Measurements from ENCODE around the gene GFY. TPM values are rescaled to one million over a fixed set of nuclear protein-coding genes. Genes with fewer than 3 reads are reported as not detected.

The GFY gene
- total and polyA plus RNA-seq, 10 of the 15 experiments (the other 5 are each of a cell fraction or from before 2014, with no cell fraction given), result 0.05 TPM; not detected in 9

DNA sequence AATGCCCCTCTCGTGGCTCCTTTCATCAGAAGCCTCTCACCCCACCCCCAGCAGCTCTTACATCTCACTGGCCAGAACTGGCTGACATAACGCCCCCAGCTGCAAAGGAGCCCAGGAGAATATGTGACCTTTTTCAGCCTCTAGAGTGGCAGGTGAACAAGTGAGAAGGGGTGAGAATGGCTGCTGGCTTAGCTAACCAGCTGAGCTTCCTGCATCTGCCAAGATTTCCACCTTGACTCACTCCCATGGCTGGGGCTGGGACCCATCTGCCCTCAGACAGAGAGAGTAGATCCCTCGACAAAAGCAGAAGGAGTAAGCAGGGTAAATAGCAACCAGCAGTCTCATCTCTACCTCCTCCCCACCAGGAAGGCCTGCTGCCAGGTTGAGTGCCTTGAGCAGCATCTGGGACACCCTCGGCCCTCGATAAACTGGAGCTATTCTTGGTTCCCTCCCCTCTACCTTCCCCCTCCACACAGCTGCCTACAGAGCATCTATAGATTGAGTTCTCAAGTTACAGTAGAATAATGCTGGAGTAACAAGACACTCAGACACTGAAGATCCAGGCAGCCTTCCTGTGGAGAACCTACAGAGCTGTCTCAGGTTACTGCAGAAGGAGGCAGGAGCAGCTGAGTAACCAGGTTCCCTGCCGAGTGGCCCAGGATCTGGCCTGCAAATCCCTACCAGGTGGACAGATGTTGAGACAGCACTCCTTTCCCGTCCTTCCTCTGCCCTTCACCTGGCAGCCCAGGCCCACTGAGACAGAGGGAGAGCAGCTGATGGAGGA is 21.6 kb upstream of the GFY start:
- POLR2A ChIA-PET, result interaction anchor here (0.6 to 1.5 kb wide), 3 partner anchors 14 to 584 kb away, joined by 4 to 6 read pairs (median 5); partner anchors contain the start of gene PIH1D1
- no peak for FAIRE-seq
- intact Hi-C loops (cut with micrococcal nuclease; ENCODE audit: unreplicated experiment), result no loop called here
- SMC1A ChIA-PET (ENCODE audit: uncharacterized antibody, unreplicated experiment), result interaction anchor here (0.9 to 2.0 kb wide), 3 partner anchors 12 to 22 kb away, joined by 3 to 11 read pairs (median 7); partner anchors contain the start of gene GFY
- 35% methylated on average over 7 of the region's 7 CpGs for WGBS (ENCODE audit: insufficient coverage, insufficient replicate concordance, low lambda C conversion rate, missing lambda C conversion rate)
- in situ Hi-C loops (cut with MboI), result no loop called here
- H2AFZ ChIP-seq (ENCODE audit: control insufficient read depth, low read depth, low read length), result peak overlapping the region; percentile 35
- peak; percentile 70 for ATAC-seq
- H3K36me3 ChIP-seq (ENCODE audit: control insufficient read depth in 2 of 2, insufficient read depth in 2 of 2, low read length in 1 of 2), result no peaks in the 10 kb centered on the region
- RAD21 ChIA-PET (ENCODE audit: unreplicated experiment), result interaction anchor here (0.7 to 1.8 kb wide), 6 partner anchors 10 to 66 kb away, joined by 3 to 5 read pairs (median 4); no protein-coding TSS in a partner anchor
- CTCF ChIA-PET, result interaction anchor here (0.6 to 2.9 kb wide), 10 partner anchors 8 to 78 kb away, joined by 3 to 7 read pairs (median 4); no protein-coding TSS in a partner anchor
- H3K9ac ChIP-seq (ENCODE audit: control insufficient read depth, insufficient read depth, low read length), result no peak overlapping the region
- DNase-seq (ENCODE audit: low read depth, low spot score), result no peak
- H3K4me1 ChIP-seq (ENCODE audit: control insufficient read depth, insufficient read depth, low read length), result peaks cover 6% of the 10 kb centered on the region
- TF ChIP-seq, protein P1, sequence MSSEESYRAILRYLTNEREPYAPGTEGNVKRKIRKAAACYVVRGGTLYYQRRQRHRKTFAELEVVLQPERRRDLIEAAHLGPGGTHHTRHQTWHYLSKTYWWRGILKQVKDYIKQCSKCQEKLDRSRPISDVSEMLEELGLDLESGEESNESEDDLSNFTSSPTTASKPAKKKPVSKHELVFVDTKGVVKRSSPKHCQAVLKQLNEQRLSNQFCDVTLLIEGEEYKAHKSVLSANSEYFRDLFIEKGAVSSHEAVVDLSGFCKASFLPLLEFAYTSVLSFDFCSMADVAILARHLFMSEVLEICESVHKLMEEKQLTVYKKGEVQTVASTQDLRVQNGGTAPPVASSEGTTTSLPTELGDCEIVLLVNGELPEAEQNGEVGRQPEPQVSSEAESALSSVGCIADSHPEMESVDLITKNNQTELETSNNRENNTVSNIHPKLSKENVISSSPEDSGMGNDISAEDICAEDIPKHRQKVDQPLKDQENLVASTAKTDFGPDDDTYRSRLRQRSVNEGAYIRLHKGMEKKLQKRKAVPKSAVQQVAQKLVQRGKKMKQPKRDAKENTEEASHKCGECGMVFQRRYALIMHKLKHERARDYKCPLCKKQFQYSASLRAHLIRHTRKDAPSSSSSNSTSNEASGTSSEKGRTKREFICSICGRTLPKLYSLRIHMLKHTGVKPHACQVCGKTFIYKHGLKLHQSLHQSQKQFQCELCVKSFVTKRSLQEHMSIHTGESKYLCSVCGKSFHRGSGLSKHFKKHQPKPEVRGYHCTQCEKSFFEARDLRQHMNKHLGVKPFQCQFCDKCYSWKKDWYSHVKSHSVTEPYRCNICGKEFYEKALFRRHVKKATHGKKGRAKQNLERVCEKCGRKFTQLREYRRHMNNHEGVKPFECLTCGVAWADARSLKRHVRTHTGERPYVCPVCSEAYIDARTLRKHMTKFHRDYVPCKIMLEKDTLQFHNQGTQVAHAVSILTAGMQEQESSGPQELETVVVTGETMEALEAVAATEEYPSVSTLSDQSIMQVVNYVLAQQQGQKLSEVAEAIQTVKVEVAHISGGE (CRISPR knock-in tag; IDR thresholded peaks at IDR 0.05), result no peak
- TF ChIP-seq, protein P2, sequence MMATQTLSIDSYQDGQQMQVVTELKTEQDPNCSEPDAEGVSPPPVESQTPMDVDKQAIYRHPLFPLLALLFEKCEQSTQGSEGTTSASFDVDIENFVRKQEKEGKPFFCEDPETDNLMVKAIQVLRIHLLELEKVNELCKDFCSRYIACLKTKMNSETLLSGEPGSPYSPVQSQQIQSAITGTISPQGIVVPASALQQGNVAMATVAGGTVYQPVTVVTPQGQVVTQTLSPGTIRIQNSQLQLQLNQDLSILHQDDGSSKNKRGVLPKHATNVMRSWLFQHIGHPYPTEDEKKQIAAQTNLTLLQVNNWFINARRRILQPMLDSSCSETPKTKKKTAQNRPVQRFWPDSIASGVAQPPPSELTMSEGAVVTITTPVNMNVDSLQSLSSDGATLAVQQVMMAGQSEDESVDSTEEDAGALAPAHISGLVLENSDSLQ (IDR thresholded peaks at IDR 0.05), result peak; percentile 52; the same call in 1 of the 2 replicates
- no peaks in the 10 kb centered on the region for H4K20me1 ChIP-seq (ENCODE audit: control insufficient read depth, insufficient read depth)
- no peak overlapping the region for H3K4me3 ChIP-seq
- H3K27me3 ChIP-seq (replicated peaks in 1 of 2; ENCODE audit: control insufficient read depth in 2 of 2, insufficient read depth in 2 of 2, low read length in 1 of 2), result no peaks in the 10 kb centered on the region
- H3K4me2 ChIP-seq (ENCODE audit: control insufficient read depth, insufficient read depth), result no peak overlapping the region; the same call in 1 of the 2 replicates
- BruUV-seq (replicated peaks), result no TSS peak
- no peaks in the 10 kb centered on the region for H3K9me3 ChIP-seq (replicated peaks; ENCODE audit: control insufficient read depth, insufficient read depth, low read length)
- no peak overlapping the region for H3K27ac ChIP-seq (ENCODE audit: control insufficient read depth, insufficient read depth)
- no peaks in the 10 kb centered on the region for H3K79me2 ChIP-seq (ENCODE audit: control insufficient read depth, insufficient read depth, low read length)

All from GM12878 (cell line).